ENCODE results near the gene SNX5. TPM values are rescaled to one million over a fixed set of nuclear protein-coding genes. Genes with fewer than 3 reads are reported as not detected.
A peak's percentile ranks its signal among the peaks of the same experiment; 100 is the strongest.

SNX5 gene
- total and polyA plus RNA-seq, 9 of the 15 experiments (the other 6 are each of a cell fraction or from before 2014, with no cell fraction given), result 53.5 to 276 (median 160) TPM

- no peak for TF ChIP-seq SIN3A (IDR thresholded peaks at IDR 0.05; ENCODE audit: borderline replicate concordance in 2 of 2, control insufficient read depth in 1 of 2, low read depth in 2 of 2, low read length in 2 of 2)
- TF ChIP-seq NRF1 (conservative IDR thresholded peaks at IDR 0.05 in 1 of 2, IDR thresholded peaks at IDR 0.05 in 1 of 2), result peak in 1 of 2 experiments; percentile 13; a peak in 1 of 4 replicates
- no peak for TF ChIP-seq ZNF140 (CRISPR knock-in tag; IDR thresholded peaks at IDR 0.05)
- peak in 1 of 3 experiments; percentile 9 for TF ChIP-seq YY1 (IDR thresholded peaks at IDR 0.05; ENCODE audit: borderline replicate concordance in 1 of 3, control insufficient read depth in 1 of 3, extremely low read depth in 1 of 3, insufficient read depth in 3 of 3, insufficient read length in 1 of 3, insufficient replicate concordance in 2 of 3, low read depth in 1 of 3, low read length in 2 of 3)
- TF ChIP-seq RFX1 (IDR thresholded peaks at IDR 0.05), result peak; percentile 78
- TF ChIP-seq ZNF318 (IDR thresholded peaks at IDR 0.05; ENCODE audit: borderline replicate concordance in 1 of 2, low read depth in 1 of 2), result 0 out of 4 replicates have a peak, but pooled peaks of 1 of the 2 experiments have one; percentile 7
- TF ChIP-seq RBFOX2 (IDR thresholded peaks at IDR 0.05; ENCODE audit: low read depth, low read length), result peak; percentile 59
- no peak for TF ChIP-seq E2F8 (IDR thresholded peaks at IDR 0.05; ENCODE audit: low read depth, partially characterized antibody)
- no peak for TF ChIP-seq YBX1 (IDR thresholded peaks at IDR 0.05)
- peak; percentile 39 to 93; a peak in 3 of 4 replicates for TF ChIP-seq SRF (CRISPR knock-in tag; IDR thresholded peaks at IDR 0.05)
- no peak for TF ChIP-seq RHOXF2B (CRISPR knock-in tag; conservative IDR thresholded peaks at IDR 0.05)
- TF ChIP-seq IFI16 (CRISPR knock-in tag; IDR thresholded peaks at IDR 0.05), result no peak
- peak; percentile 97 for TF ChIP-seq MEIS2 (IDR thresholded peaks at IDR 0.05; ENCODE audit: partially characterized antibody)
Measured at GRCh38 chr20:17910828-17911294, 57.7 kb downstream of the SNX5 start (continued).

Data from K562 (cell line).